ENCODE measurements around the gene DCST2. TPM values are rescaled to one million over a fixed set of nuclear protein-coding genes. Genes with fewer than 3 reads are reported as not detected.

DCST2 gene
- total RNA-seq, 4 donors from 2014 or later = 0.90 to 4.2 (median 1.7) TPM

DNA sequence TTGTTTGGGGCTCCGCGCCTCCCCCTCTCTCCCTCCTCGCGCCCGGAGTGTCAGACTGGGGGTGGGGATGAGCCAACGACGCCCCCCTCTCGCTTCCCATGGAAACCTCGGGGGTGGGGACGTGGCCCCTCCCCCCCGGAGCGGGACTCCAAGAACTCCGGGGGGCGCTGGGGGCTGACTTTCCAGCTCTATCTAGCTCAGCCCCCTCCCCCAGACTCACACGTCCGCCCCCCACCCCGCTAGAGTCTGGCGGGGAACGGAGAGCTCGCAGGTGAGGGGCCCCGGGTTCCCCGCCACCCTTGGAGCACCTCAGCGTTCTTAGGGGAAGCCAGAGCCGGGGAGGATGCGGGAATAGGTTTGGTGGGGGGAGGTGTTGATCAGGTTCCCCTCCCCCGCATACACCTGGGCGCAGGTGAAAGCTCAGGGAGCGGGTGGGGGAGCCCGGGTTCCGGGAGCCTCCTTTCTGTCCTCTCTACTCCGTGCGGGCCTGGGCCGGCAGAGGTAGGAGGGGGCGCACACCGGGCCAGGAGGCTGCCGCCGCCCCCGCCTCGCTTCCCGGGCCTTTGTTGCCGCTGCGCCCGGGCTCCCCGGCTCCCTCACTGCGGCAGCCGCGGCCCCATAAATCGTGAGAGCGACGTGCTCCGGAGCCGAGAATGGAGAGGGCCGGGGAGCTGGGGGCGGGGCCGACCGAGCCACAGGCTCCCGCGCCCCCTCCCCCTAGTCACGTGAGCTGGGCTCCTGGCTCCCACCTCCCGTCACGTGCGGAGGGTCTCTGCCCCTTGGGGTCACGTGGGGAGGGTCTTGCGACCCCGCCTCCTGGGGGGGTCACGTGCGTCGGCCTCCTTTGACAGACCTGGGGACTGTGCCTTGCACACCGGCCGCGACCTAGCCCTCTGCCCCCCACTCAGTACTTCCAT lies 47.0 kb upstream of the DCST2 start:
- Histone ChIP-seq H3K9me3 (no peaks in the 10 kb centered on the region), H3K27ac (no peak overlapping the region), H3K4me1 (peaks cover 4 to 62% (median 47%) of the 10 kb centered on the region in 4 donors), H3K27me3 (peaks cover 0 to 57% of the 10 kb centered on the region in 2 donors), H3K4me3 (peak overlapping the region in 2 of 4 donors; percentile 9 to 28), H3K36me3 (no peaks in the 10 kb centered on the region)
- WGBS, 2 donors = 0% methylated on average over 41 to 50 of the region's 71 CpGs
- TF ChIP-seq, protein P1, sequence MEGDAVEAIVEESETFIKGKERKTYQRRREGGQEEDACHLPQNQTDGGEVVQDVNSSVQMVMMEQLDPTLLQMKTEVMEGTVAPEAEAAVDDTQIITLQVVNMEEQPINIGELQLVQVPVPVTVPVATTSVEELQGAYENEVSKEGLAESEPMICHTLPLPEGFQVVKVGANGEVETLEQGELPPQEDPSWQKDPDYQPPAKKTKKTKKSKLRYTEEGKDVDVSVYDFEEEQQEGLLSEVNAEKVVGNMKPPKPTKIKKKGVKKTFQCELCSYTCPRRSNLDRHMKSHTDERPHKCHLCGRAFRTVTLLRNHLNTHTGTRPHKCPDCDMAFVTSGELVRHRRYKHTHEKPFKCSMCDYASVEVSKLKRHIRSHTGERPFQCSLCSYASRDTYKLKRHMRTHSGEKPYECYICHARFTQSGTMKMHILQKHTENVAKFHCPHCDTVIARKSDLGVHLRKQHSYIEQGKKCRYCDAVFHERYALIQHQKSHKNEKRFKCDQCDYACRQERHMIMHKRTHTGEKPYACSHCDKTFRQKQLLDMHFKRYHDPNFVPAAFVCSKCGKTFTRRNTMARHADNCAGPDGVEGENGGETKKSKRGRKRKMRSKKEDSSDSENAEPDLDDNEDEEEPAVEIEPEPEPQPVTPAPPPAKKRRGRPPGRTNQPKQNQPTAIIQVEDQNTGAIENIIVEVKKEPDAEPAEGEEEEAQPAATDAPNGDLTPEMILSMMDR (IDR thresholded peaks at IDR 0.05) = no peak
- TF ChIP-seq POLR2A (IDR thresholded peaks at IDR 0.05) (no peak), EP300 (IDR thresholded peaks at IDR 0.05) (no peak)
- DNase-seq (ENCODE audit: low spot score in 2 of 2) = no peak

DNA sequence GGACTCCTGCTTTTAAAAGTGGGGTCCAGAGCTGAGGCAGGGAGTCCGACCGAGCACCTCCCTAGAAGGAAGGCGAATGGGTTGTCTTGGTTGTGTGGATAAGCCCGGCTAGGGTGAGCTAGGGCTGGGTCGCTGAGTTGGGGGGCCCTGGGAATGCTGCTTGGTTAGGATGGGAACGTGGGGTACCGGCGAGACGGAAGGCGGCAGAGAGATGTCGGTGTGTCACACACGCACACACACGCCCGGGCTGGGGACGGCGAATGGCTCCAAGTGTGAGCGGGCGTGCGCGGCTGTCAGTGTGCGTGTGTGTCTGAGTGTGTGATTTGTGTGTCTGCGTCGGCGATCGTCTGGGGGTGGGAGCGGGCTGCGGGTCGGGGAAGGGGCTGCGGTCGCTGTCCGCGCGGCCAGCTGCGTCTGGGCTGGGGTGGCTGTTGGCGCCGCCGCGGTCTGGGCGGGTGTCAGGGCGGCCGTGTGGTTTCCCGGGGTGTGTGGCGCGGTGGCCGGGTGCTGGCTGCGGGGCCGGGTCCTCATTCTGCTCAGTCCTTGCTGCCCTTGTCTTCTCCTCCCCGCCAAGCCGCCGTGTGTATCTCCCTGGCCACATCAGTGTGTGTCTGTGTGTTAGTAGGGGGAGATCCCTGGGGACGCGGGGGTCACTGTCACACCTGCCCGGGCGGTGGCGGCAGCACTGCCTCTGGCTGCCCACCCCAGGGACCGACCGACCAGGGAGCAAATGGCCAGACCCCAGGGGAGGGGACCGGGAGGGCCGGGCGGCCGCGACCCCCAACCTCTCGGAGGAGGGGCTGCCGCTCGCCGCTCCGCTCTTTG lies 46.1 kb upstream of the DCST2 start:
- H3K4me3 ChIP-seq = peak overlapping the region in 1 of 4 donors; percentile 53
- peaks cover 4 to 60% (median 44%) of the 10 kb centered on the region in 4 donors for H3K4me1 ChIP-seq
- no peak overlapping the region for H3K27ac ChIP-seq
- no peaks in the 10 kb centered on the region for H3K9me3 ChIP-seq
- DNase-seq (ENCODE audit: low spot score in 2 of 2) = no peak
- 2 to 3% methylated on average over 19 to 59 of the region's 67 CpGs for WGBS, 2 donors
- peaks cover 0 to 57% of the 10 kb centered on the region in 2 donors for H3K27me3 ChIP-seq
- no peaks in the 10 kb centered on the region for H3K36me3 ChIP-seq
- TF ChIP-seq EP300 (IDR thresholded peaks at IDR 0.05) (no peak), POLR2A (IDR thresholded peaks at IDR 0.05) (no peak)
- TF ChIP-seq, protein P1 (IDR thresholded peaks at IDR 0.05) = no peak

- no peaks in the 10 kb centered on the region for H3K9me3 ChIP-seq
- peaks cover 4 to 55% (median 41%) of the 10 kb centered on the region in 4 donors for H3K4me1 ChIP-seq
- no peak for DNase-seq (ENCODE audit: low spot score in 2 of 2)
- peaks cover 0 to 53% of the 10 kb centered on the region in 2 donors for H3K27me3 ChIP-seq
- peak overlapping the region; percentile 22 to 53 (median 32) for H3K4me3 ChIP-seq
- H3K36me3 ChIP-seq = no peaks in the 10 kb centered on the region
- 0 to 4% methylated on average over 2 to 9 of the region's 10 CpGs for WGBS, 2 donors
- no peak overlapping the region for H3K27ac ChIP-seq
- no peak for TF ChIP-seq EP300 (IDR thresholded peaks at IDR 0.05)
- TF ChIP-seq, protein P1 (IDR thresholded peaks at IDR 0.05) = no peak
- TF ChIP-seq POLR2A (IDR thresholded peaks at IDR 0.05) = no peak
These were observed 45.6 kb upstream of the DCST2 start for GRCh38 chr1:155079210-155079486.

- peaks cover 4 to 52% (median 41%) of the 10 kb centered on the region in 4 donors for H3K4me1 ChIP-seq
- whole genome bisulfite sequencing, 2 donors = 1 to 3% methylated on average over 10 to 34 of the region's 59 CpGs
These were observed 45.1 kb upstream of the DCST2 start, which contains the start of gene EFNA3 for GRCh38 chr1:155078469-155079209. Gene EFNA3, plus strand, starts transcription at chr1:155078837. Its CDS starts 105 bp downstream, at chr1:155078942.

More at GRCh38 chr1:155078469-155079209, 45.1 kb upstream of the DCST2 start, which contains the start of gene EFNA3:
- Histone ChIP-seq H3K4me3 (peak within 1 kb of the TSS; percentile 22 to 53 (median 32)), H3K27me3 (peaks cover 0 to 48% of the 10 kb centered on the region in 2 donors), H3K36me3 (no peaks in the 10 kb centered on the region), H3K27ac (no peak within 1 kb of the TSS), H3K9me3 (no peaks in the 10 kb centered on the region)
- TF ChIP-seq, protein P1 (IDR thresholded peaks at IDR 0.05) = peak in 1 of 5 experiments; percentile 12
- TF ChIP-seq EP300 (IDR thresholded peaks at IDR 0.05) = no peak
- peak; percentile 44 to 62 for DNase-seq (ENCODE audit: low spot score in 2 of 2)
